Sigmoid colon (tissue), 4 donors: ENCODE measurements around the gene KY.

Experiments
- CTCF ChIP-seq, 4 experiments: fragments of 450-650 bp in 3 of 4; fragments of 200-600 bp in 1 of 4; IDR thresholded peaks; one replicate each; pipeline ENCODE4 v1.5.1; 2016 to 2019; ENCODE audit warnings: antibody characterized with exemption in 4 of 4, mild to moderate bottlenecking in 3 of 4, moderate library complexity in 2 of 4
- POLR2AphosphoS5 ChIP-seq, 4 donors: sonication (generic); formaldehyde crosslinking; IDR thresholded peaks; one replicate each; pipeline ENCODE4 v1.6.1; 2017; ENCODE audit warnings: antibody characterized with exemption in 4 of 4

DNA sequence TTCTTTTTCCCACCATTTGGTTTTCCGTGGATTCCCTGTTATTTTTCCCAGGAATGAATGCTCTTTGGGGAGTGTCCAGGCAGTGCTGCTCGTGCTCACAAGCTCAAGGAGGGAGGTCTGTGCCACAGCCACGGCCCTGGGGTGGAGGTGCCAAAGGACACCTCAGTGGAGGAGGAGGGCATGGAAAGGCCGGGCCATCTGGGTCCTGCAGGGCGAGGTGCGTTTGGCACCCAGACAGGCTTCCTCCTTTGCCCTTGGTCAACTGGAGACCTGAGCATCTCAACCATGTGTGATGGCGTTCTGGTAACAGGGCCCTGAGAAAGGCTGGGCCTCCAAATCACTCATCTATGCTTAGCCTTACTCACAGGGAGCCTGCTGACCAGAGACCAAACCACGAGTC is 25.4 kb downstream of the KY start:
- no peak for TF ChIP-seq CTCF (IDR thresholded peaks at IDR 0.05)
- TF ChIP-seq POLR2AphosphoS5 (IDR thresholded peaks at IDR 0.05), result no peak
